NCI-H2029 treated with DMSO at 0.1 percent for 48 hours (cell line): Measurements from ENCODE around the gene SPINT1.

Experiments
- DNase-seq: peaks from one replicate; lab custom pipeline; 2025; lab: John Stamatoyannopoulos, UW

The SPINT1 gene

DNA sequence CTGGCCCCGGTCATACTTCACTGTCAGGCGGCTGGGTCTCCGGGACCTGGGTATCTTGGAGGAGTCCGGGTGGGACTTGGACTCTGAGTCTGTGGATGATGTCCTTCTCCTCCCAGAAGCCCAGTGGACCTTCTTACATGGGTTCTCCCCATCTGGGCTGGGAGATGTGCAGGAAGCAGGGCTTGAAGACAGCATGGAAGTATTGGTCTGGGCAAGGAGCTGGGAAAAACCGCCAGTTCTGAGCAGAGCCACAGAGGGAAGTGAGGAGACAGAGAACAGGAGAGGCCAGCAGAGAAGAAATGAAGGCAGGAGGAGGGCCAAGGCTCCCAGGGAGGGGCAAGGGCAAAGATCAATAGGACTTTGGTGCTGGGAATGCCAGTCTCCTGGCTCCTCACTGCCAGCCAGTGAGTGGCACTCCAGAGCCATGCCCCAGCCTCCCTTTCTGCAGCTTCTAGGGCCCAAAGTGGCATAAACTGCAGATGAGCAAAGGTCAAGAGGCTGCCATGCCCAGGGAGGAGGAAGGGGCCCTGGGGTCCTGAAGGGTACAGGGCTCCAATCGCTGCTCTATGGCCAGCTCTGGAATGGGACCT lies 15.3 kb upstream of the SPINT1 start, which contains the start of gene PPP1R14D:
Gene PPP1R14D, minus strand, starts transcription at position 262 of the 590 bp plus-strand sequence. Its CDS starts 67 bp downstream, at position 195.
- DNase-seq: no peak

DNA sequence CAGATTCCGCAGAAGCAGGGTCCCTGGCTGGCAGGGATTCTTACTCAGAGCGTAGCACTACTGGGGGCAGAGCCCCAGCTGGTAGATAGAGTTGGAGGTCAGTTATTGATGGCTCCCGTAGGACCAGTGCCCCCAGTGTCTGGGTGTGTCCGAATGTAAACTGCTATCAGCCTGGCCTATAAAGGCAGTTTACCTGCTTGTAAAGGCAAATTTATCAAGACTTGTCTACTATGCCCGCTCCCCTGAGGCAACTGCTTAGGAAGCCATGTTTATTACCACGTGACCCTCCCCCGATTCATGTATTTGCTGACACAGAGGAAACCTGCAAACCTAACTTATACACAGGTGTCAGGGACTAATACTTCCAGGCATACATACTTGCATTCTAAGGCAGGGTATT lies 14.7 kb upstream of the SPINT1 start:
- DNase-seq: no peak

DNA sequence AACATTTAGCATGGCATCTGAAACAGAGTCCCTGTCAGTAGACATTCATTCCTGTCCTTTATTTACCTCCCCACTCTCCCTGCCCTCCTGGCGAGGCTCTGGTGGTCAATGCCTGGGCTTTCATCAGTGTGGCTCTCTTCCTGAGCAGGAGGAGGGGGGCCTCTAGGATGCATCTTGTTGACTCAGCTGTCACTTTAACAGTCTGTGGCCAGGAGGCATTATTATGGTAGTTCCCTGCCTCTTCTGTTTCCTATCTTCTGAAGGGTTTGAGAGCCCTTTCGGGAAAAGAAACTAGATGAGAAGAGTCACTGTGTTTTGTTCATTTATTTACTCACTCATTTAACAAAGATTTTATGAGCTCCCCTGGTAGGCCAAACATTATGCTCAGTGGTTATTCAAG lies 13.0 kb upstream of the SPINT1 start:
- DNase-seq: peak; percentile 92

DNA sequence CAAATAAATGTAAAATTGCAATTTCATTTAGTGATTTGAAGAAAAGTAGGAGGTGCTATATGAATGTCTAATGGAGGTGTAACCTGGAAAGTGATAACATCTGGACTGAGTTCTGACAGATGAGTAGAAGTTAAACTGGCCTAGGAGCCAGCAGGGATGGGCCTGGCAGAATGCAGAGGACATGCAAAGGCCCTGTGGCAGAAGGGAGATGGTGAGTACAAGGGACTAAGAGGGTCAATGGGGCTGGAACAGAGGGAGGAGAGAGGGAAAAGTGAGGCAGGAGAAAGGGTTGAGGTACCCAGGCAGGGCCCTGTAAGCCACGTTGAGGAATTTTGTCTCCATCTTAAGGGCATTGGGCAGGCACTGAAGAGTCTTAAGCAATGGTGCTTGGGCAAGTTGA lies 12.0 kb upstream of the SPINT1 start:
- DNase-seq: no peak

DNA sequence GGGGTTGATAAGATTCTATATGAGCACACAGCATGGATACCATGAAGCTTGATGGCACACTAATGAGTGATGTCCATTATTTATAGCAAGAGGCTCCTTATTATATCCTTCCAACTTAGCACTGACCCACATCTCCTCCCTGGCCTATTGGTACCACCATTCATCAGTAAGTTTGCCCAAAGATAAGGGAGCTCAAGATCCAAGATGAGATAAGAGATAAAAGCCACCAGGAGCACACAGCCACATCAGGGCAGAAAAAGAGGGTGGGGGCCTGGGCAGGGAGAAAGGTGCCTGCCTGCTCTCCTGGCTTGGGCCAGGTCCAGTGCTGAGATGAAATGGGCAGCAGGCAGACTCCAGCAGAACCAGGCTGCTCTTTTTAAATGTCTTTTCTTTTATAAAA lies 10.9 kb upstream of the SPINT1 start:
- DNase-seq: no peak

- DNase-seq: no peak
Observed at GRCh38 chr15:40836020-40836419, 7.8 kb upstream of the SPINT1 start.

DNA sequence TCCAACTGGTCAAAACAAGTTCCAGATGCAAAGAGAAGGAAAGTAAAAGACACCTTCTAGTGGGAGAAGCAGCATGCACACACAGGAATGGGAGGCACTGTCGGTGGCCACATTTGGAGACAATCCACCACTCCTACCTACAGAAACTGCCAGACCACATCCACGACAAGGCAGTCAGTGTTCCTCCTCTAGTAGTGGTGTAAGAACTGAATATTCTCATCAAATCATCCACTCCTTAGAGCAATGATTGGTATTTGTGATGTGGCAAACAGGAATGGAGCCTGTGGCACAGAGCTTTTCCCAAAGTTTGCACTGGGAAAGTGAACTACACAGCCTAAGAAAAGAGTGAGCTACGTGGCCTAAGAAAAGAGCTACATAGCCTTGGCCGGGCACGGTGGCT lies 5.1 kb upstream of the SPINT1 start:
- DNase-seq: no peak

- no peak for DNase-seq
Observed at GRCh38 chr15:40841741-40842140, 2.1 kb upstream of the SPINT1 start.

DNA sequence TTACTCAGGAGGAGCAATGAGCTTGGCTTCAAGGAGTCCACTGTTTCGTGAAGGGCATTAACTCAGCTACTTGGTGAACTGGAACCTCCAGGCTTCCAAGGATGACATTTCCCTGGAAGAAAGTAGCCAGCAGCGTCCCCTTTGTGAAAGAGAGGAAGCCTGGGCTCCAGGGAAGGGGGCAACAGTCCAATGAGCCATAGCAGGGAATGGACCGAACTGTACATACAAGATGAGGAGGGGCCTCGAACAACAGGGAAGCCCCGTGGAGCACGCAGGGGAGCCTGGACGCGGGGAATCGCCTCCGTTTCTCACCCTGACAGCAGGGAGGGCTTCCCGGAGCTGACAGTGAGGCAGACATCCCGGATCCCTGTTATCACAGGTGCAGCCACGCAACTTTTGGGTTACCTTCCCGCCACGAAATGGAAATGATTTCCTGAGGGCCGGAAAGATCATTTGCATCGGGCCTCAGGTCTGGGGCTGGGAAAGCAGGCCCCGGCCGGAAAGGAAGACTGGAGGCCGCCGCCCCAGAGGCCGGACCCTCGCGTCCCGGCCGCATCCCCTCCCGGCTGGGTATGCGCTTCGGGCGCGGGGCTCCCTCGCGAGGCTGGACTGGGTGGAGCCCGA lies 475 bp upstream of the SPINT1 start:
- no peak for DNase-seq

DNA sequence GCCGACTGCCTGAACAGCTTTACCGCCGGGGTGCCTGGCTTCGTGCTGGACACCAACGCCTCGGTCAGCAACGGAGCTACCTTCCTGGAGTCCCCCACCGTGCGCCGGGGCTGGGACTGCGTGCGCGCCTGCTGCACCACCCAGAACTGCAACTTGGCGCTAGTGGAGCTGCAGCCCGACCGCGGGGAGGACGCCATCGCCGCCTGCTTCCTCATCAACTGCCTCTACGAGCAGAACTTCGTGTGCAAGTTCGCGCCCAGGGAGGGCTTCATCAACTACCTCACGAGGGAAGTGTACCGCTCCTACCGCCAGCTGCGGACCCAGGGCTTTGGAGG lies 815 bp downstream of the SPINT1 start:
- no peak for DNase-seq

DNA sequence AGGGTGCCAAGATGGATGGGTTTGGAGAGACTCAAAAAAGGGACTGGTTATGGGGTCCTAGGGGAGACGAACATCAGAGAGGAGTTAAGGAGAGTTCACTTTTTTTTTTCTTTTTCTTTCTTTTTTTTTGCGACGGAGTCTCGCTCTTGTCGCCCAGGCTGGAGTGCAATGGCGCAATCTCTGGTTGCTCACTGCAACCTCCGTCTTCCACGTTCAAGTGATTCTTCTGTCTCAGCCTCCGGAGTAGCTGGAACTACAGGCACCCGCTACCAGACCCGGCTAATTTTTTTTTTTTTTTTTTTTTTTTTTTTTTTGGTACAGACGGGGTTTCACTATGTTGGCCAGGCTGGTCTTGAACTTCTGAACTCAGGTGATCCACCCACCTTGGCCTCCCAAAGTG lies 1.2 kb downstream of the SPINT1 start:
- no peak for DNase-seq

DNA sequence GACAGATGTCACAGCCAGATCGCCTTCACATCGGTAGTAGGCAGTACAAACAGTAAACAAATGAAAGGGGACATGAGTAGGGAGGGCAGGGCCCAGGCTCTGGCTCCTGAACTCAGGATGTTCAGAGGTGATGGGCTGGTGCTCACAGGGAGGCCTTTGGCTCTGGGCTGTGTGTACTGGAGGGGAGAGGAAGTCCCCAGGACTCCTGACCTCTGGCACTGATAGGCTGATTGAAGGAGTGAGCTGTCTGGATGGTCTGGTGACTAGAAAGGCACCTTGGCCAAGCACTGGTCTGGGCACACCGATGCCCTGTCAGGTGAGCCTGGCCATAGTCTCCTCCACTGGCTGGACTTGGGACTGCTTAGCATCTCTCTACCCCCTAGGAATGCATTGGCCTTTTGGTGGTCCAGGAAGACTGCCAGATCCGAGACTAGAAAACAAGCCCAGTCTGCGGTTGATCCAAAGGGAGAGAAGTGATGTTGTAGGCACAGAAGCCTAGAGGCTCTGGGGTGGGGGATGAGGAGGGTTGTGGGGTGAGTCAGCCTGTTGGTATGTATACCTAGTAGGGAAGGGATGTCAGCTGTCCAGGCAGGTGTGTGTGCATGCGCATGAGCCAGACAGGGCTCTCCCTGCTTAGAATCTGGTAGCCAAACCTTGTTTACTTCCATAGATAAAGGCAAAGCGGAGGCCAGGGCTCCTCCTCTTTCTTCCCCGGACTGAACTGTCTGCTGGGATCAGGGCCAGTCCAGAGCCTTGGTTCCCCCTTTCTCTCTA lies 1.9 kb downstream of the SPINT1 start:
- peak; percentile 31 for DNase-seq

- no peak for DNase-seq
Observed at GRCh38 chr15:40846841-40847222, 3.0 kb downstream of the SPINT1 start.

GRCh38 chr15:40847223-40847961 lies 3.5 kb downstream of the SPINT1 start:
- DNase-seq: peak; percentile 71

GRCh38 chr15:40850576-40851112 lies 6.8 kb downstream of the SPINT1 start:
- no peak for DNase-seq

DNA sequence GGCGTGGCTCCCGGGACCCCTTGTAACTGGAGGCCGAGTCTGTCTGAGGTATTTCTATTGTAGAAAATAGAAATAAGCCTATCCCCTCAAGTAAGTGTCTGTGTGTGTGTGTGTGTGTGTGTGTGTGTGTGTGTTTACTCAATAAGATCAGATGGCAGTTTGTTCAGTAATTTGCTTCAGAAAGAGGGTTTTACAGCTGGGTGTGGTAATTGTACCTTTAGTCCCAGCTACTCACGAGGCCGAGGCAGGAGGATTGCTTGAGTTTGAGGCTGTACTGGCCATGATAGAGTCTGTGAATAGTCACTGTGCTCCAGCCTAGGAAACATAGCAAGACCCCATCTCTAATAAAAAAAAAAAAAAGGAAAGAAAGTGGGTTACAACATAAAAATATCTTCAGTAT lies 8.7 kb downstream of the SPINT1 start:
- no peak for DNase-seq

DNA sequence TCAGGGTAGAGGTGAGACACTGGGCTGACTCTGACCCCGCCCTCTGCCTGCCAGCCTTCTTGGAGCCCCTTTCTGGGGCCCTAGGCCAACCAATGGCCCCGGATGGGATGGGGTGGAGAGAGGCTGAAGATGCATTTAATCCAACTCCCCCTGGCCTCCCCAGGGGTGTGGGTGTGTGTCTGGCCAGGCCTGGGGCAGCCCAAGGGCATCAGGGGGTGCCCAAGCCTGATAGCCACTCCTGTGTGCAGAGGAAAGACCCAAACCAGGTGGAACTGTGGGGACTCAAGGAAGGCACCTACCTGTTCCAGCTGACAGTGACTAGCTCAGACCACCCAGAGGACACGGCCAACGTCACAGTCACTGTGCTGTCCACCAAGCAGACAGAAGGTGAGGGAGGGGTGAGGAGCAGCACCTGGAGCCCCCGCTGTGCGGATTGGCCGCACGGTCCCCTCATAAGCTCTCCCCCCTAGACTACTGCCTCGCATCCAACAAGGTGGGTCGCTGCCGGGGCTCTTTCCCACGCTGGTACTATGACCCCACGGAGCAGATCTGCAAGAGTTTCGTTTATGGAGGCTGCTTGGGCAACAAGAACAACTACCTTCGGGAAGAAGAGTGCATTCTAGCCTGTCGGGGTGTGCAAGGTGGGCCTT lies 9.5 kb downstream of the SPINT1 start:
- DNase-seq: no peak

DNA sequence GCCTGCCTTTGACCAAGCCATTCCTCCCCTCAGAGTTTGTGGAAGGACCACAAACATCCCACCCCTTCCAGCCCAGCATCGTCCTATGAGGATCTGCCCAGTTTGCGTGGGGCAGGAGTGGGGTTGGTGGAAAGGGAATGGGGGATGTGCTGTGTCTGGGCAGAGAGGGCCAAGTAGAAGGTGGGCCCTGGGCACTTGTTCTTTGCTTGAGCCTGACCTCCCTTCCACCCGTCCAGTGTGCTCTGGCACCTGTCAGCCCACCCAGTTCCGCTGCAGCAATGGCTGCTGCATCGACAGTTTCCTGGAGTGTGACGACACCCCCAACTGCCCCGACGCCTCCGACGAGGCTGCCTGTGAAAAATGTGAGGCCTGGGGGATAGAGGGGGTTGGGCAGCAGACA lies 10.3 kb downstream of the SPINT1 start:
- no peak for DNase-seq

GRCh38 chr15:40855706-40856234 lies 11.9 kb downstream of the SPINT1 start:
- no peak for DNase-seq

- DNase-seq: no peak
Observed at GRCh38 chr15:40856746-40857145, 12.9 kb downstream of the SPINT1 start.

DNA sequence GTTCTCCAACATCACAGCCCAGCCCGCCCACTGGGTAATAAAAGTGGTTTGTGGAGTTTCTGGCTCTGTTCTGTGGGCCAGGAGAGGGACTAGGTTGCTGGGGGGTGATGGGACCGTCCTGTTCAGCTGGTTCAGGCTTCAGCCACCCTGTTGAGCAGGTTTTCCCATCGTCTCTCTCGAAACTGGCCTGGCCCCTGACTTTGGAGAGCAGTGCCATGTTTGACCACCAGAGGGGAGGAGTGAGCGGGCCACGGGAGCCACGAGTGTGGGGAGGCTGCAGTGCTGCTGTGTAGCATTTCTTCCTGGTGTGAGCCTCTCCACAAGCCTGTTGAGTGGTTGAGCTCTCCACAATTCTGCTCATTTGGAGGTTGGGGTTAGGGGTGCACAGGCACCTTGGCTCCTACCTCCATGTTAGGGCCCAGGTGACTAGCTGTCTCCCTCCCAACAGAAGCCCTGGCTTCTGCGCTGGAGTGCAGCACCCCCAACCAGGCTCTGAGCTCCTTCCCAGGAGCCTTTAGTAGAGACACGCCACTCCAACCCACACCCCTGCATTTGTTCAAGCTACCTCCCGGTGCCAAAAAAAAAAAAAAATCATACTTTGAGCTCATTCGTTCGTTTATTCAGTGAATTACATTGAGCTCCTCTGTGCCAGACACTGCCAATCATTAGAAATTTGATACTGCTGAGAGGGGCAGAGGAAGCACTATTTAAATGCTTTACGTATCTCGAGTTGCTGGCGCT lies 13.9 kb downstream of the SPINT1 start:
- no peak for DNase-seq
